KMS-11 (cell line): Measurements from ENCODE around the gene PLEKHG5.

Experiments used
- H2AFZ ChIP-seq: fragments of 200-600 bp; sonication (generic); 2 replicates; pipeline ENCODE4 v1.6.1; 2016; ENCODE audit warnings: antibody characterized with exemption, mixed run types, low read depth
- H3K27ac ChIP-seq: fragments of 200-600 bp; sonication (generic); 2 replicates; pipeline ENCODE4 v1.6.1; 2016; ENCODE audit warnings: mild to moderate bottlenecking, mixed run types
- H3K27me3 ChIP-seq: fragments of 200-600 bp; sonication (generic); 2 replicates; pipeline ENCODE4 v1.6.1; 2017; ENCODE audit warnings: mild to moderate bottlenecking, low read depth, mixed run types, moderate library complexity; ENCODE audit not compliant: insufficient read depth
- H3K36me3 ChIP-seq: fragments of 200-600 bp; sonication (generic); 2 replicates; pipeline ENCODE4 v1.6.1; 2017; ENCODE audit warnings: mild to moderate bottlenecking, mixed run types; ENCODE audit not compliant: insufficient read depth
- H3K4me1 ChIP-seq: fragments of 200-600 bp; sonication (generic); 2 replicates; pipeline ENCODE4 v1.6.1; 2016; ENCODE audit warnings: mild to moderate bottlenecking, low read depth, mixed run types; ENCODE audit not compliant: poor library complexity, severe bottlenecking
- H3K4me2 ChIP-seq: fragments of 200-600 bp; sonication (generic); 2 replicates; pipeline ENCODE4 v1.7.0; 2016; ENCODE audit warnings: mild to moderate bottlenecking, mixed run types
- H3K4me3 ChIP-seq: fragments of 200-600 bp; sonication (generic); IDR thresholded peaks from 2 replicates; pipeline ENCODE4 v1.6.1; 2017; ENCODE audit warnings: low read depth, low read length, mixed read lengths; ENCODE audit not compliant: insufficient read depth
- H3K79me2 ChIP-seq: fragments of 200-600 bp; sonication (generic); 2 replicates; pipeline ENCODE4 v1.6.1; 2016; ENCODE audit warnings: low read depth, mixed run types; ENCODE audit not compliant: insufficient read depth
- H3K9ac ChIP-seq: fragments of 200-600 bp; sonication (generic); 2 replicates; pipeline ENCODE4 v1.6.1; 2016; ENCODE audit warnings: mild to moderate bottlenecking, mixed run types
- H4K20me1 ChIP-seq: fragments of 200-600 bp; sonication (generic); 2 replicates; pipeline ENCODE4 v1.6.1; 2016; ENCODE audit warnings: mild to moderate bottlenecking, mixed run types; ENCODE audit not compliant: insufficient read depth
- TF ChIP-seq, protein P1 (sequence below): fragments of 200-600 bp; sonication (generic); conservative IDR thresholded peaks from 2 replicates; pipeline ENCODE4 v1.6.1; 2017; ENCODE audit warnings: low read depth, mild to moderate bottlenecking, antibody characterized with exemption, low read length, moderate library complexity, mixed read lengths

Gene PLEKHG5

DNA sequence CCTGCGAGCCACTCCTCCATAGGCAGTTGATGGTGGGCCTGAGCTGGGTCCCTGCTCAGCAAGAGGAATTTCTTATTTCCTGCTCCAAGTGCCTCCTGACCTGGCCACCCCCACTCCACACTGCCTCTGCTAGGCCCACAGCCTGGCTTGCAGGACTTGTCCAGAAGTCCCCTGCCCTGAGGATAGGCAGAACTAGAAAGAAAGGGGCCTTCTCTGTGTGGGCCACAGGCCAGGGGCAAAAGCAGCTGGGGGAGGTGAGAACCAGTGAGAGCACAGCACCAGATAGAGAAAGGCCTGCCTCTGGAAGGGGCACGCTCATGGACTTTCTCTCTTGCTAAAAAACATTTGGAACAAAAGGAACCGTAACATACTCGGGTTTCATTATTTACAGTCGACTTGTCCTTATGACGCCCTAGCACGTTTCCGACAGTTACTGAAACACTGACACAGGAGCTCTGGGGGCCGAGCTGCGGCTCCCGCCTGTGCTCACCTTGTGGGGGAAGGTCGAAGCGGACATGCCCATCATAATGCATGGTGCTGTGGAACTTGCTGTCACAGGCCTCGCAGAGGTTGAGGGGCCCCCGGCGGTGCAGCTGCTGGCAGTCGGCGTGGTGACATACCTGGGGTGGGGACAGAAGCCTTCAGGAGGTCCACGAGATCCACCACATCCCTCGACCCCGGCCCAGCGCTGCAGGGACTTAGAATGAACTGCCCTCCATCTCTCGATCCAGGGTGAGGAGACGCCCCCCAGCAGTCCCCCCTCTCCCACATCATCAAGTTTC lies 14.2 kb downstream of the PLEKHG5 start:
- Histone ChIP-seq H3K36me3 (no peaks in the 10 kb centered on the region), H3K79me2 (no peaks in the 10 kb centered on the region), H3K4me2 (no peak overlapping the region), H3K9ac (no peak overlapping the region), H3K27ac (no peak overlapping the region), H3K4me1 (peaks cover 6% of the 10 kb centered on the region), H3K4me3 (no peak overlapping the region), H4K20me1 (no peaks in the 10 kb centered on the region), H2AFZ (no peak overlapping the region), H3K27me3 (peaks cover 35% of the 10 kb centered on the region; the same call in 1 of the 2 replicates)
- TF ChIP-seq, protein P1, sequence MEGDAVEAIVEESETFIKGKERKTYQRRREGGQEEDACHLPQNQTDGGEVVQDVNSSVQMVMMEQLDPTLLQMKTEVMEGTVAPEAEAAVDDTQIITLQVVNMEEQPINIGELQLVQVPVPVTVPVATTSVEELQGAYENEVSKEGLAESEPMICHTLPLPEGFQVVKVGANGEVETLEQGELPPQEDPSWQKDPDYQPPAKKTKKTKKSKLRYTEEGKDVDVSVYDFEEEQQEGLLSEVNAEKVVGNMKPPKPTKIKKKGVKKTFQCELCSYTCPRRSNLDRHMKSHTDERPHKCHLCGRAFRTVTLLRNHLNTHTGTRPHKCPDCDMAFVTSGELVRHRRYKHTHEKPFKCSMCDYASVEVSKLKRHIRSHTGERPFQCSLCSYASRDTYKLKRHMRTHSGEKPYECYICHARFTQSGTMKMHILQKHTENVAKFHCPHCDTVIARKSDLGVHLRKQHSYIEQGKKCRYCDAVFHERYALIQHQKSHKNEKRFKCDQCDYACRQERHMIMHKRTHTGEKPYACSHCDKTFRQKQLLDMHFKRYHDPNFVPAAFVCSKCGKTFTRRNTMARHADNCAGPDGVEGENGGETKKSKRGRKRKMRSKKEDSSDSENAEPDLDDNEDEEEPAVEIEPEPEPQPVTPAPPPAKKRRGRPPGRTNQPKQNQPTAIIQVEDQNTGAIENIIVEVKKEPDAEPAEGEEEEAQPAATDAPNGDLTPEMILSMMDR = no peak

DNA sequence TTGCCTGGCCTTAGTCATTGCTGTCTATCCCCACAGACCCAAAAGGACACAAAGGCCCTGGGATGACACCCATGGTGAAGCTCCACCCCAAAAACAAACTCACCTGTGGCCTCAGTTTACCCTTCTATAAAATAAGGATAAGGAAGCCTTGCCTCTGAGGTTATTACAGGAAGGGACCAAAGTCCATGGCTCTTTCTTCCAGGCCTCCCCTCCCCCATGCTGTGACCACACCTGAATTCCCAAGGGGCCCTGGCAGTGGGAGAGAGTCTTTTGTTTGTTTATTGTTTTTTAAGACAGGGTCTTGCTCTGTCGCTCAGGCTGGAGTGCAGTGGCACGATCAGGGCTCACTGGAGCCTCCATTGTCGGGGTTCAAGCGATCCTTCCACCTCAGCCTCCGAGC lies 15.0 kb downstream of the PLEKHG5 start:
- H3K36me3 ChIP-seq = no peaks in the 10 kb centered on the region
- peaks cover 31% of the 10 kb centered on the region; the same call in 1 of the 2 replicates for H3K27me3 ChIP-seq
- H3K4me1 ChIP-seq = peaks cover 11% of the 10 kb centered on the region
- H2AFZ ChIP-seq = no peak overlapping the region
- TF ChIP-seq, protein P1 = no peak
- H3K9ac ChIP-seq = no peak overlapping the region
- H3K79me2 ChIP-seq = no peaks in the 10 kb centered on the region
- no peak overlapping the region for H3K27ac ChIP-seq
- no peak overlapping the region for H3K4me2 ChIP-seq
- H3K4me3 ChIP-seq = no peak overlapping the region
- no peaks in the 10 kb centered on the region for H4K20me1 ChIP-seq

DNA sequence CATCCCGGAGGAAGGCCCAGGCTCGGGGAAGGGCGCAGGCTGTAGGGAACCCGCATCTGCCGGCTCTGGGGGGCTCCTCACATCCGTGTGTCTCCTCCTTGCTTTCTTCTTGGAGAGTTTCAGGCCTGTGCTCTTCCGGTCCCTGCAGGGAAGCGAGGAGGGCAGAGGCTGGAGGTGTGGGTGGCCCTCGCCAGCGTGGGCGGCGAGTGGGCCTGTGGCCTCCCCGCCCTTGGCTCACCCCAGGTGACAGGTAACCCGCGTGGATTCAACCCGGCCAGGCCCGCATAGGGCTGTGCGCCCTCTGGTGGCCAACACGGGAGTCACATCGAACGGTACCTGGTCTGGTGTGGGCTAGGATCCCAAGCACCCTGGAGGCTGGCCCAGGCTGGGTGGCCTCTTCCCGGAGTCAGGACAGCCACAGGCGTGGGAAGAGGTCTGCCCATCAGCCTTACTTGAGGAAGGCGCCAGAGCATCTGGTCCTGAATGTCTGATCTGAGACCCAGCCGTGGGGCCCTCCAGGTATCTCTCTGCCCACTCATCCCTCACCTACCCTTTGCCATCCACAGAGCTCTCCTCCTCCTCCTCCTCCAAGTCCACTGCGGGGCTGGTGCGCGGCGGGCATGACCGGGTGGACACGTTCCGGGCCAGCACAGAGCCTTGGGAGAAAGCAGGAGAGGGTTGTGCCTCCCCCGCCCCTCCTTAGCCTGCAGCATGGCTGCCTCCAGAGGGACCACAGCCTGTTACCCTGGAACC lies 15.9 kb downstream of the PLEKHG5 start:
- Histone ChIP-seq H3K79me2 (no peaks in the 10 kb centered on the region), H3K4me1 (peaks cover 11% of the 10 kb centered on the region), H4K20me1 (no peaks in the 10 kb centered on the region), H3K36me3 (no peaks in the 10 kb centered on the region), H2AFZ (peak overlapping the region; percentile 34; the same call in 1 of the 2 replicates), H3K27me3 (peaks cover 23% of the 10 kb centered on the region; the same call in 1 of the 2 replicates), H3K9ac (no peak overlapping the region), H3K27ac (no peak overlapping the region), H3K4me3 (no peak overlapping the region), H3K4me2 (peak overlapping the region; percentile 16; the same call in 1 of the 2 replicates)
- TF ChIP-seq, protein P1 = peak; percentile 97

DNA sequence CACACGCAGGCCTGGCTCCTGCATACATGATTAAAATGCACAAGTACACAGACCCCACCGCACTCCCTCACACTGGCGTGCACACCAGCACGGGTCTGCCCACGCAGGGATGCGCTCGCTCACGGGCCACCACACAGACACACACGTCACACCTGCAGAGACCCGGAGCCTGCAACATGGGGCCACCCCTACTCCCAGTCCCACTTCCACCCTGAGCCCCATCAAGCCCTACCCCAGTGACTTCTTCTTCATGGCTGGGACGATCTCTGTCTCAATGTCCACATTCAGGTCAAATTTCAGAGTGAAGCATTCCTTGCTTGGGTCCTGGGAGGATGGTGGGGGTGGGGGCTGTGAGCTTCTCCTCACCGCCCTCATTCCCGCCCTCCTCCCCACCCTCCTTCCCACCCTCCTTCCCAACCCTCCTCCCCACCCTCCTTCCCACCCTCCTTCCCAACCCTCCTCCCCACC lies 16.6 kb downstream of the PLEKHG5 start:
- Histone ChIP-seq H3K4me3 (no peak overlapping the region), H2AFZ (no peak overlapping the region), H3K4me1 (peaks cover 11% of the 10 kb centered on the region), H3K4me2 (no peak overlapping the region), H3K9ac (no peak overlapping the region), H3K27ac (no peak overlapping the region), H3K79me2 (no peaks in the 10 kb centered on the region), H3K27me3 (peaks cover 21% of the 10 kb centered on the region; the same call in 1 of the 2 replicates), H4K20me1 (no peaks in the 10 kb centered on the region), H3K36me3 (no peaks in the 10 kb centered on the region)
- TF ChIP-seq, protein P1 = no peak
